Sigmoid colon (tissue), 7 donors: Measurements from ENCODE around the gene NPW. TPM values are rescaled to one million over a fixed set of nuclear protein-coding genes. Genes with fewer than 3 reads are reported as not detected.
A peak's percentile ranks its signal among the peaks of the same experiment; 100 is the strongest.

Source experiments
- DNase-seq: peaks from one replicate; pipeline ENCODE4 v3.0.0-alpha.2; 2019
- H3K27ac ChIP-seq, 4 donors: fragments of 200-600 bp; sonication (generic); one replicate each; pipeline ENCODE4 v1.5.1; 2016 to 2019; ENCODE audit warnings: mild to moderate bottlenecking in 1 of 4
- H3K27me3 ChIP-seq, 3 donors: fragments of 200-600 bp; sonication (generic); one replicate each; pipeline ENCODE4 v1.5.1; 2019; ENCODE audit warnings: mild to moderate bottlenecking in 1 of 3
- H3K36me3 ChIP-seq, 4 donors: fragments of 200-600 bp; sonication (generic); one replicate each; pipeline ENCODE4 v1.5.1; 2016 to 2019
- H3K4me1 ChIP-seq, 4 donors: fragments of 200-600 bp; sonication (generic); one replicate each; pipeline ENCODE4 v1.5.1; 2017 to 2019
- H3K4me3 ChIP-seq, 4 donors: fragments of 200-600 bp; sonication (generic); one replicate each; pipeline ENCODE4 v1.5.1; 2017 to 2019; ENCODE audit warnings: mild to moderate bottlenecking in 2 of 4, moderate library complexity in 1 of 4
- H3K9me3 ChIP-seq, 4 donors: fragments of 200-600 bp in 3 of 4; sonication (generic) in 3 of 4; one replicate each; pipeline versions ENCODE4 v1.5.1 to v1.6.1; 2013 to 2019
- EP300 ChIP-seq, 4 donors: sonication (generic); formaldehyde crosslinking; IDR thresholded peaks; one replicate each; pipeline ENCODE4 v1.6.1; 2017; ENCODE audit warnings: antibody characterized with exemption in 4 of 4
- POLR2A ChIP-seq, 2 donors: fragments of 450-650 bp; IDR thresholded peaks; one replicate each; pipeline ENCODE4 v1.6.1; 2016; ENCODE audit warnings: antibody characterized with exemption in 2 of 2, mild to moderate bottlenecking in 2 of 2, moderate library complexity in 2 of 2
- POLR2AphosphoS5 ChIP-seq, 4 donors: sonication (generic); formaldehyde crosslinking; IDR thresholded peaks; one replicate each; pipeline ENCODE4 v1.6.1; 2017; ENCODE audit warnings: antibody characterized with exemption in 4 of 4
- WGBS, 2 donors: extraction: QIAGEN DNeasy Blood & Tissue Kit; methylation state at CpG; one replicate each; pipeline ENCODE4 v1.1.7; 2013; 5-methylcytosine and 5-hydroxymethylcytosine counted together
- intact Hi-C: fragments of 100-400 bp; cut with DNase I; formaldehyde crosslinking; loops from one replicate; pipeline ENCODE4 v1.15.1; 2023
- polyA plus RNA-seq, 3 donors: library from polyadenylated mRNA; stranded (reverse); fragments of 200-250 nt; gene quantifications; one replicate each; pipeline ENCODE4 v1.2.3, GENCODE V29; 2013
- total RNA-seq, 4 donors: library from RNA; depleted of rRNA; stranded (reverse); fragments of >200 nt; gene quantifications; one replicate each; pipeline ENCODE4 v1.1.0, GENCODE V29; 2016
- TF ChIP-seq, protein P1 (sequence below), 4 experiments: fragments of 450-650 bp in 3 of 4; fragments of 200-600 bp in 1 of 4; IDR thresholded peaks; one replicate each; pipeline ENCODE4 v1.5.1; 2016 to 2019; ENCODE audit warnings: antibody characterized with exemption in 4 of 4, mild to moderate bottlenecking in 3 of 4, moderate library complexity in 2 of 4
- donor health status: healthy with polysubstance abuse.
- donor health status: Bipolar disorder and iron deficiency.
- donor health status: healthy.

The NPW gene
- total and polyA plus RNA-seq, 7 donors = 0.71 TPM; not detected in 6

DNA sequence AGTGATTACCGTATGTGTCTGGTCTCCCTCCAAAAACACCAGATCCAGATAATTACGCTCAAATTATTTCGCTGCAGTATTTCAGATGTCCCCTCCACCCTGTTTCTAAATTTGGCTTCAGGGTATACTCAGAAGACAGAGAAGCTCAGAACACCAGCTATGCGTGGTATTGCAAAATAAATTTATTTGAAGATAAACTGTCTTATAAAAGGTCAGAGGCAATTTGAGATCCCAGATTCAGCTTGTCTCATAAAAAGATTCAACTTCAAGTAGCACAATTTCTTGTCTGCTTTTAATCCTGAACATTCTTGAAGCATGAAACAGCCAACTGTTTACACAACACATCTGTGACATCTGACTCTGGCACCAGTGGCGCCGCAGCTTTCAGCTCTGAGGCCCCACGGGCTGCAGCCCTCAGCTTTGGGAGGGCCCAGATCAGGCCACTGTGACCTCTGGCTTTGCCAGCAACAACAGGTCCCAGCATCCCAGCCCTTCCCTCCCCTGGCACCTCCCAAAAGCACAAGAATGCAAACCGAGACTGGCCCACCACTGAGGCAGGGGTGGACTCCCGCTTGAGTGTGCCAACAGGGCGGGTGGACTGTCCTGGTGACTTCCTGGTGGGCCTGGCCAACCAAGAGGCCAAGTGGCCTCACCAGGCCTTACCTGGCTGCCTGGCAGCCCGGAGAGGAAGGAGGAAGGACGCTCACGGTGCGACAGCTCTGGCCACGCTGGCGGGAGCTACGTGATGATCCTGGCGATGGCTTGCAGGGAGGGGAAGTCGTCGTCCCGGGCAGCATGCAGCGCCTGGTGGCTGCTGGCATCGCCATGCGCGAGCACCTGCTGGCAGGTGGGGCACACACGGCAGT, 21.9 kb upstream of the NPW start:
- TF ChIP-seq POLR2A (IDR thresholded peaks at IDR 0.05) = no peak
- no peak for TF ChIP-seq POLR2AphosphoS5 (IDR thresholded peaks at IDR 0.05)
- no peak for TF ChIP-seq EP300 (IDR thresholded peaks at IDR 0.05)
- TF ChIP-seq, protein P1, sequence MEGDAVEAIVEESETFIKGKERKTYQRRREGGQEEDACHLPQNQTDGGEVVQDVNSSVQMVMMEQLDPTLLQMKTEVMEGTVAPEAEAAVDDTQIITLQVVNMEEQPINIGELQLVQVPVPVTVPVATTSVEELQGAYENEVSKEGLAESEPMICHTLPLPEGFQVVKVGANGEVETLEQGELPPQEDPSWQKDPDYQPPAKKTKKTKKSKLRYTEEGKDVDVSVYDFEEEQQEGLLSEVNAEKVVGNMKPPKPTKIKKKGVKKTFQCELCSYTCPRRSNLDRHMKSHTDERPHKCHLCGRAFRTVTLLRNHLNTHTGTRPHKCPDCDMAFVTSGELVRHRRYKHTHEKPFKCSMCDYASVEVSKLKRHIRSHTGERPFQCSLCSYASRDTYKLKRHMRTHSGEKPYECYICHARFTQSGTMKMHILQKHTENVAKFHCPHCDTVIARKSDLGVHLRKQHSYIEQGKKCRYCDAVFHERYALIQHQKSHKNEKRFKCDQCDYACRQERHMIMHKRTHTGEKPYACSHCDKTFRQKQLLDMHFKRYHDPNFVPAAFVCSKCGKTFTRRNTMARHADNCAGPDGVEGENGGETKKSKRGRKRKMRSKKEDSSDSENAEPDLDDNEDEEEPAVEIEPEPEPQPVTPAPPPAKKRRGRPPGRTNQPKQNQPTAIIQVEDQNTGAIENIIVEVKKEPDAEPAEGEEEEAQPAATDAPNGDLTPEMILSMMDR (IDR thresholded peaks at IDR 0.05) = no peak
- Histone ChIP-seq H3K9me3 (no peaks in the 10 kb centered on the region), H3K27ac (peak overlapping the region in 2 of 4 donors; percentile 31 to 68), H3K4me3 (no peak overlapping the region), H3K4me1 (peaks cover 0 to 9% (median under 1%) of the 10 kb centered on the region in 4 donors), H3K36me3 (peaks cover 36 to 57% (median 45%) of the 10 kb centered on the region in 4 donors), H3K27me3 (peaks cover 0 to 8% (median 6%) of the 10 kb centered on the region in 3 donors)
- WGBS, 2 donors = 80 to 85% methylated on average over 26 of the region's 26 CpGs
- intact Hi-C loops = no loop called here
- no peak for DNase-seq

DNA sequence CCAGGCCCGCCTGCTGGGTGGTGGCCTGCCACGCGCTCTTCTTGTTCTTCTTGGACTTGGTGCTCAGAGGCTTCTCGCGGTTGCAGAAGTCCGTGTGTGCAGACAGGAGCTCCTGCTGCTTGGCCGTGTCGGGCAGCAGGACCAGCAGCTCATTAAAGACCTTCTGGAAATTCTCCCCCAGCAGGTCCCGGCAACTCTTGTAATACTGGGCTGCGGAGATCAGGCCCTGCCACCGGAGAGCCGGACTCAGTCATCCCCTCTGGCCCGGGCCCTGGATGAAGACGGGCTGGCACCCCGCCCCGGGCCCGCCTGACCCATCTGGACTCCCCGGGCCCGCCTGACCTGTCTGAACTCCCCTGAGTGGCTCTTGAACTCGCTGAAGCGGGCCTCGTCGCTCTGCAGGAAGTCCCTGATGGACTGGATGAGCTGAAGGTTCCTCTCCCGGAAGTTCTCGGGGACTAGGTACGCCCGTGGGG, 21.2 kb upstream of the NPW start:
- TF ChIP-seq EP300 (IDR thresholded peaks at IDR 0.05) (no peak), POLR2AphosphoS5 (IDR thresholded peaks at IDR 0.05) (no peak)
- TF ChIP-seq, protein P1 (IDR thresholded peaks at IDR 0.05) = no peak
- peak overlapping the region in 2 of 4 donors; percentile 31 to 49 for H3K27ac ChIP-seq
- peaks cover 0 to 9% (median 1%) of the 10 kb centered on the region in 4 donors for H3K4me1 ChIP-seq
- H3K36me3 ChIP-seq = peaks cover 36 to 64% (median 49%) of the 10 kb centered on the region in 4 donors
- intact Hi-C loops = no loop called here
- peaks cover 0 to 2% (median 0%) of the 10 kb centered on the region in 3 donors for H3K27me3 ChIP-seq
- DNase-seq = no peak
- H3K9me3 ChIP-seq = no peaks in the 10 kb centered on the region
- 88 to 93% methylated on average over 27 of the region's 27 CpGs for WGBS, 2 donors
- H3K4me3 ChIP-seq = no peak overlapping the region

DNA sequence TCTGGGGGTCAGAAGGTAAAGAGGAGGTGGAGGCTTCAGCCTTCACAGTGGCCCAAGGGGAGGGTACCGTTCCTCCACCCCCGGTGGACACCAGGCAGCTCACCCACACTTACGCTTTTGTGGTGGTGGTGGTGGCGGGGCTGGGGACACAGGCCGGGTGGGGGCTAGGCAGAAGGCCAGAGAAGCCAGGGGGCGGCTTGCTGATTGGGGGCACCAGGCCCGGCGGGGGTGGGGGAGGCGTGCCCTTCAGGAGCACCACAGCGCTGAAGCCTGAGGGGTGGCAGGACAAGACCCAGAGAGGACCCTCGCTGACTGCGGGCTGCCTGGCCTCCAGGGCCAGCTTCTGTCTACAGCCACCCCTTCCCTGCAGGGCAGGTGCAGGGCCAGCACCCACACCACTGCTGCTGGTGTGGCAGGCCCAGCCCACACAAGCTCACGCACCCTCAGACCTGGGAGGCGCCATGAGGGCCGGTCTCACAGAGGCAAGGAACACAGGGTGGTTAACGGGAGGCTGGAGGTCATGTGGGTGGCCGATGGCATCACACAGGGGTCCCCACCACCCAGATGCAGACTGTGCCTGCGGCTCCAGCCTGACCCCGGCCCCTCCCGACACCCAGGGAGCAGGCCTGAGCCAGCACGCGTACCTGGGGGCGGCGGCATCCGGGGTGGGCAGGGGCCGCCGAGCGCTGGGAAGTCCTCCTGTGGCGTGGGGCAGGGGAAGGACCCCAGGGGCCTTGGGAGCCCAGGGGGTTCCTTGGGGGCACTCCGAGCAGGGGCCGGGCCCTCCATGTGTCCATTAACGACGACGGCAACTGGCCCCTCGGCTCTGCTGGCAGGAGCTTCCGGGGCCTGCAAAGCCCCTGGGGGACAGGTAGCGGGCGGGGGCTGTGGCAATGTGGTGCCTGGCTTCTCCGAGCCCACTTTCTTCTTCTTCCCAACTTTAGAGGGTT, 20.5 kb upstream of the NPW start:
- Histone ChIP-seq H3K36me3 (peaks cover 36 to 65% (median 49%) of the 10 kb centered on the region in 4 donors), H3K27me3 (no peaks in the 10 kb centered on the region), H3K27ac (no peak overlapping the region), H3K4me1 (peaks cover 0 to 16% (median 8%) of the 10 kb centered on the region in 4 donors), H3K4me3 (no peak overlapping the region), H3K9me3 (no peaks in the 10 kb centered on the region)
- no peak for DNase-seq
- intact Hi-C loops = no loop called here
- TF ChIP-seq EP300 (IDR thresholded peaks at IDR 0.05) (no peak), POLR2A (IDR thresholded peaks at IDR 0.05) (no peak), POLR2AphosphoS5 (IDR thresholded peaks at IDR 0.05) (no peak)
- TF ChIP-seq, protein P1 (IDR thresholded peaks at IDR 0.05) = no peak
- WGBS, 2 donors = 96% methylated on average over 39 of the region's 39 CpGs

DNA sequence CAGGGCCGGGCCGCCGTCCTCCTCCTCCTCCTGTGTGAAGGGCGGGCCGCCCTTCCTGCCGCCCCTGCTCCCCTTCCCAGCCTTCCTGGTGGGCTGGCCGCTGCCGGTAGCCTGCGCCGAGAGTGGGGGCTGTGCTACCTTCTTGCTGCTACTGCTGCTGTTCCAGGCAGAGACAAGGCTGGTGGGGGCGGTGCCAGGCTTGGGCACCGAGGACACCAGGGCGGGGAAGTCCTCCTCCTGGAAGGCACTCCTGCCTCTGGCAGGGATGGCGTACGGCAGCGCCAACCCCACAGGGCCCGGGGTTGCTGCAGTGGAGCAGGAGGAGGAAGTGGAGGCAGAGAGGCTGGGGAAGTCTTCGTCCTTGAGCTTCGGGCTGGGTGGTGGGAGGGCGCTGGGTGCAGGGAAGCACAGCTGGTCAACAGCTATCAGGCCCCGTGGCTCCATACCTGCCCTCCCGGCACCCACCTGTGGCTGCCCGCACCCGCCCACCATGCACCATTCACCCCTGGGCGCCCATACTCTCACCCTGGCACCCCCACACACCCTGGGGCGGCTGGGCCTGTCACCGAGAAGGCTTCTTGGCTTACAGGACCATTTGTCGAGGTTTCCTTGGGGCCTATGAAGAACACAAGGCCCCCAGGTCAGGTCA, 19.6 kb upstream of the NPW start:
- H3K27me3 ChIP-seq = no peaks in the 10 kb centered on the region
- H3K9me3 ChIP-seq = no peaks in the 10 kb centered on the region
- peaks cover 0 to 25% (median 17%) of the 10 kb centered on the region in 4 donors for H3K4me1 ChIP-seq
- intact Hi-C loops = no loop called here
- 87 to 92% methylated on average over 28 of the region's 28 CpGs for WGBS, 2 donors
- TF ChIP-seq POLR2AphosphoS5 (IDR thresholded peaks at IDR 0.05) = no peak
- TF ChIP-seq, protein P1 (IDR thresholded peaks at IDR 0.05) = no peak
- no peak for TF ChIP-seq POLR2A (IDR thresholded peaks at IDR 0.05)
- TF ChIP-seq EP300 (IDR thresholded peaks at IDR 0.05) = no peak
- H3K27ac ChIP-seq = no peak overlapping the region
- H3K36me3 ChIP-seq = peaks cover 36 to 65% (median 49%) of the 10 kb centered on the region in 4 donors
- no peak for DNase-seq
- H3K4me3 ChIP-seq = no peak overlapping the region
